Heart left ventricle (tissue), 16 donors: ENCODE results near the gene ZBTB26. TPM values are rescaled to one million over a fixed set of nuclear protein-coding genes. Genes with fewer than 3 reads are reported as not detected.

Experiments
- ATAC-seq, 4 donors: fragments of 200-7000 bp; cut with Tn5 transposase; one replicate each; pipeline ENCODE4 v1.9.1; 2020 to 2022; ENCODE audit warnings: moderate library complexity in 4 of 4, mild to moderate bottlenecking in 3 of 4, moderate number of reproducible peaks in 1 of 4
- DNase-seq, 5 donors: peaks; one replicate each; pipeline ENCODE4 v3.0.0-alpha.2; 2020
- H3K27ac ChIP-seq, 12 donors: fragments of 200-600 bp; sonication (generic) in 4 of 12; one replicate each; pipeline versions ENCODE4 v1.5.0 to v1.8.0; 2016 to 2022; ENCODE audit warnings: mild to moderate bottlenecking in 2 of 12
- H3K27me3 ChIP-seq, 9 donors: fragments of 200-600 bp; sonication (generic) in 2 of 9; one replicate each; pipeline versions ENCODE4 v1.5.1 to v1.8.0; 2016 to 2022; ENCODE audit warnings: mild to moderate bottlenecking in 3 of 9
- H3K36me3 ChIP-seq, 9 donors: fragments of 200-600 bp; sonication (generic) in 2 of 9; one replicate each; pipeline versions ENCODE4 v1.5.0 to v1.8.0; 2018 to 2022; ENCODE audit warnings: mild to moderate bottlenecking in 2 of 9
- H3K4me1 ChIP-seq, 12 donors: fragments of 200-600 bp; sonication (generic) in 4 of 12; one replicate each; pipeline versions ENCODE4 v1.5.0 to v1.8.0; 2016 to 2022; ENCODE audit warnings: mild to moderate bottlenecking in 3 of 12
- H3K4me3 ChIP-seq, 12 donors: fragments of 200-600 bp; sonication (generic) in 4 of 12; one replicate each; pipeline versions ENCODE4 v1.5.0 to v1.8.0; 2017 to 2022; ENCODE audit warnings: mild to moderate bottlenecking in 9 of 12, moderate library complexity in 4 of 12
- H3K9me3 ChIP-seq, 12 donors: fragments of 200-600 bp; sonication (generic) in 4 of 12; one replicate each; pipeline versions ENCODE4 v1.5.0 to v1.8.0; 2016 to 2022; ENCODE audit warnings: mild to moderate bottlenecking in 1 of 12
- CTCF ChIP-seq, 12 donors: fragments of 200-600 bp; sonication (generic) in 4 of 12; IDR thresholded peaks; one replicate each; pipeline versions ENCODE4 v1.5.0 to v1.8.0; 2018 to 2022; ENCODE audit warnings: antibody characterized with exemption in 12 of 12, mild to moderate bottlenecking in 5 of 12
- POLR2A ChIP-seq, 2 donors: fragments of 450-650 bp; IDR thresholded peaks; one replicate each; pipeline ENCODE4 v1.6.1; 2017; ENCODE audit warnings: antibody characterized with exemption in 2 of 2, mild to moderate bottlenecking in 2 of 2, moderate library complexity in 2 of 2
- WGBS, 4 donors: extraction: QIAGEN DNeasy Blood & Tissue Kit in 2 of 4; methylation state at CpG; one replicate each; pipeline versions ENCODE4 v1.1.5 to v1.1.7; 2013 to 2018; 5-methylcytosine and 5-hydroxymethylcytosine counted together
- intact Hi-C, 10 donors: fragments of 100-400 bp; cut with DNase I; formaldehyde crosslinking; loops; one replicate each; pipeline versions ENCODE4 v1.11.1 to v1.14.2; 2022
- polyA plus RNA-seq, 2 donors: library from polyadenylated mRNA; stranded (reverse); fragments of 200-250 nt; gene quantifications; one replicate each; pipeline ENCODE4 v1.2.3, GENCODE V29; 2013
- total RNA-seq, 9 donors: library from RNA; depleted of rRNA in 2 of 9; stranded (reverse); fragments of >200 nt in 2 of 9; fragmentation: NEBNext Ultra II Directional in 3 of 9; extraction: Animal tissue kit (Norgen Biotek cat#: 25700) in 3 of 9; gene quantifications; one replicate each; pipeline versions ENCODE4 v1.1.0 to v1.2.4, GENCODE V29; 2016 to 2023
- donor health status: ischemic (EF 13 %, LVEDD 7.1; RV severe dilation, severe dysfunction).
- donor health status: healthy with polysubstance abuse.
- donor health status: DM: no; HTN: yes; CAD: no.
- donor health status: DM: no; HTN: no; CAD: no.
- donor health status: ischemic (EF 25% LVEDD 6.9; RV normal size, moderate dysfunction).
- donor health status: ischemic (EF 25% LVEDD 5.7; RV mildly dilated, moderate dysfunction).
- donor health status: healthy.
- donor health status: DM: yes; HTN: yes; CAD: no.
- donor health status: ischemic (EF 35%, LVEDD 5.7; RV mildly dilated, moderate dysfunction).
- donor health status: nonischemic (EF 11% LVEDD 7.7; RV severe dilation, severe dysfunction).
- donor health status: DM: yes; HTN: yes; CAD: no.
- donor health status: PGD.
- donor health status: ischemic (EF 29% LVEDD 5.4; RV normal size, mild dysfunction).
- donor health status: nonischemic (EF 23%, LVEDD 6.1; RV moderate dilation, normal function).

Gene ZBTB26
- total and polyA plus RNA-seq, 11 donors = 1.3 to 6.1 (median 3.3) TPM

DNA sequence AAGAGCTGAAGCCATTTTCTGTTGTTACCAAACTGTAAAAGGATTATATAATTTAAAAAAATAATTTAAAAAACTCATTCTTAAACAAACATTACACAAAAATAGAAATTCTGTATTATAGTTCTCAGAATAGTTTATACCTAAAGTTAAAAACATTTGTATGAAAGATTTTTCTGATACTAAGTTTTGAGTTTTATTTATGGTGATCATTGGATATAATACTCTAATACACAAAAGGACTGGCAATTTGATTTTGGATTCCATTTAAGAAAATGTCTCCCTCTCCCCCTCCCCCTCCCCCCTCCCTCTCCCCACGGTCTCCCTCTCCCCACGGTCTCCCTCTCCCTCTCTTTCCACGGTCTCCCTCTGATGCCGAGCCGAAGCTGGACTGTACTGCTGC, 65.2 kb downstream of the ZBTB26 start:
- intact Hi-C loops = no loop called here
- Histone ChIP-seq H3K27ac (peak overlapping the region in 3 of 12 donors; percentile 31 to 38 (median 37)), H3K36me3 (peaks cover 0 to 67% (median 42%) of the 10 kb centered on the region in 9 donors), H3K9me3 (no peaks in the 10 kb centered on the region), H3K4me3 (no peak overlapping the region), H3K27me3 (no peaks in the 10 kb centered on the region), H3K4me1 (peaks cover 0 to 5% (median 0%) of the 10 kb centered on the region in 12 donors)
- TF ChIP-seq POLR2A (IDR thresholded peaks at IDR 0.05) = no peak
- TF ChIP-seq CTCF (IDR thresholded peaks at IDR 0.05) = no peak
- ATAC-seq (no peak), DNase-seq (no peak)
- WGBS, 4 donors = 80 to 100% (median 90%) methylated on average over 2 to 5 of the region's 5 CpGs; no CpG with 5 or more reads in 1 of the 4 donors

Other genes starting within 250 kb of the ZBTB26 start
- gene OR1L4, start 207.5 kb downstream of the ZBTB26 start, total RNA-seq = not detected
- not detected for gene OR1L4, start 207.5 kb downstream of the ZBTB26 start, polyA plus RNA-seq
- not detected for gene OR1L6, start 189.2 kb downstream of the ZBTB26 start, total RNA-seq
- not detected for gene OR1L6, start 189.2 kb downstream of the ZBTB26 start, polyA plus RNA-seq
- not detected for gene OR5C1, start 142.6 kb downstream of the ZBTB26 start, total RNA-seq
- not detected for gene OR5C1, start 142.6 kb downstream of the ZBTB26 start, polyA plus RNA-seq
- gene OR1K1, start 131.4 kb downstream of the ZBTB26 start, total RNA-seq = not detected
- gene OR1K1, start 131.4 kb downstream of the ZBTB26 start, polyA plus RNA-seq = not detected
- gene PDCL, start 102.9 kb downstream of the ZBTB26 start, total RNA-seq = 10 to 100 TPM in 3 of 9 donors, 1 to 10 TPM in 6; 6.4 to 12.0 (median 8.4) TPM
- gene PDCL, start 102.9 kb downstream of the ZBTB26 start, polyA plus RNA-seq = 1 to 10 TPM; 3.8 to 7.0 TPM
- 10 to 100 TPM; 36.2 to 52.2 (median 45.4) TPM for gene RC3H2, start 26.2 kb downstream of the ZBTB26 start, total RNA-seq
- gene RC3H2, start 26.2 kb downstream of the ZBTB26 start, polyA plus RNA-seq = 10 to 100 TPM; 11.7 to 21.3 TPM
- 1 to 10 TPM; 5.1 to 8.1 (median 6.3) TPM for gene ZBTB6, start 18.2 kb downstream of the ZBTB26 start, total RNA-seq
- gene ZBTB6, start 18.2 kb downstream of the ZBTB26 start, polyA plus RNA-seq = 1 to 10 TPM; 2.0 to 4.6 TPM
- 10 to 100 TPM; 22.0 to 62.2 (median 45.1) TPM for gene RABGAP1, start 9.5 kb upstream of the ZBTB26 start, total RNA-seq
- 10 to 100 TPM; 11.8 to 18.0 TPM for gene RABGAP1, start 9.5 kb upstream of the ZBTB26 start, polyA plus RNA-seq
- gene GPR21, start 102.2 kb upstream of the ZBTB26 start, total RNA-seq = 1 to 10 TPM in 1 of 9 donors, under 1 TPM in 4, not detected in 4; 0.23 to 1.6 (median 0.34) TPM
- gene GPR21, start 102.2 kb upstream of the ZBTB26 start, polyA plus RNA-seq = under 1 TPM in 1 of 2 donors, not detected in 1; 0.19 TPM